Activated naive CD4-positive, alpha-beta T cell treated with anti-CD3 and anti-CD28 coated beads, Interleukin-2, amount 10 ng/mL, durations not matched to agents 7 days and 5 days (primary cell): ENCODE measurements around the gene SLC8A1.

ENCODE experiments used
- CTCF ChIA-PET: fragments of 350-600 bp; sonication (Branson Sonifier 250); formaldehyde crosslinking; loops from one replicate; lab custom pipeline; 2021; ENCODE audit warnings: antibody characterized with exemption; lab: Charles Lee
- DNase-seq: peaks from one replicate; pipeline ENCODE4 v3.0.0-alpha.2; 2020
- H3K27ac Mint-ChIP-seq: one replicate; pipeline ENCODE4 v1.8.0; 2021; ENCODE audit warnings: mild to moderate bottlenecking, moderate library complexity, mixed read lengths
- H3K27me3 Mint-ChIP-seq: one replicate; pipeline ENCODE4 v1.8.0; 2021; ENCODE audit warnings: mild to moderate bottlenecking, mixed read lengths
- H3K36me3 Mint-ChIP-seq: one replicate; pipeline ENCODE4 v1.8.0; 2021; ENCODE audit warnings: mixed read lengths
- H3K4me1 Mint-ChIP-seq: one replicate; pipeline ENCODE4 v1.8.0; 2021; ENCODE audit warnings: mixed read lengths
- H3K4me3 Mint-ChIP-seq: one replicate; pipeline ENCODE4 v1.8.0; 2021; ENCODE audit warnings: mild to moderate bottlenecking, moderate library complexity, mixed read lengths
- H3K9me3 Mint-ChIP-seq: one replicate; pipeline ENCODE4 v1.8.0; 2021; ENCODE audit warnings: mixed read lengths

The SLC8A1 gene

GRCh38 chr2:40400336-40400953, 51.4 kb downstream of the SLC8A1 start:
- CTCF ChIA-PET, result no interaction called here
- no peak overlapping the region for H3K4me3 Mint-ChIP-seq
- H3K27me3 Mint-ChIP-seq, result no peaks in the 10 kb centered on the region
- H3K36me3 Mint-ChIP-seq, result no peaks in the 10 kb centered on the region
- no peaks in the 10 kb centered on the region for H3K4me1 Mint-ChIP-seq
- no peak overlapping the region for H3K27ac Mint-ChIP-seq
- DNase-seq, result no peak
- H3K9me3 Mint-ChIP-seq, result no peaks in the 10 kb centered on the region

- no peak overlapping the region for H3K27ac Mint-ChIP-seq
- H3K9me3 Mint-ChIP-seq, result no peaks in the 10 kb centered on the region
- H3K36me3 Mint-ChIP-seq, result no peaks in the 10 kb centered on the region
- no peak overlapping the region for H3K4me3 Mint-ChIP-seq
- H3K27me3 Mint-ChIP-seq, result no peaks in the 10 kb centered on the region
- H3K4me1 Mint-ChIP-seq, result no peaks in the 10 kb centered on the region
- DNase-seq, result no peak
- CTCF ChIA-PET, result no interaction called here
Measured at GRCh38 chr2:40397765-40398164, 54.1 kb downstream of the SLC8A1 start.

GRCh38 chr2:40396124-40396523, 55.8 kb downstream of the SLC8A1 start:
- no peaks in the 10 kb centered on the region for H3K36me3 Mint-ChIP-seq
- no peaks in the 10 kb centered on the region for H3K9me3 Mint-ChIP-seq
- H3K27ac Mint-ChIP-seq, result no peak overlapping the region
- CTCF ChIA-PET, result no interaction called here
- H3K27me3 Mint-ChIP-seq, result no peaks in the 10 kb centered on the region
- DNase-seq, result no peak
- no peaks in the 10 kb centered on the region for H3K4me1 Mint-ChIP-seq
- H3K4me3 Mint-ChIP-seq, result no peak overlapping the region

GRCh38 chr2:40395169-40396073, 56.5 kb downstream of the SLC8A1 start:
- Mint-ChIP-seq H3K4me1 (no peaks in the 10 kb centered on the region), H3K27me3 (no peaks in the 10 kb centered on the region), H3K27ac (no peak overlapping the region), H3K4me3 (no peak overlapping the region), H3K36me3 (no peaks in the 10 kb centered on the region), H3K9me3 (no peaks in the 10 kb centered on the region)
- DNase-seq, result no peak
- CTCF ChIA-PET, result no interaction called here

GRCh38 chr2:40394597-40394996, 57.3 kb downstream of the SLC8A1 start:
- H3K4me1 Mint-ChIP-seq, result no peaks in the 10 kb centered on the region
- DNase-seq, result no peak

GRCh38 chr2:40394031-40394430, 57.9 kb downstream of the SLC8A1 start:
- no peaks in the 10 kb centered on the region for H3K9me3 Mint-ChIP-seq
- H3K4me3 Mint-ChIP-seq, result no peak overlapping the region
- CTCF ChIA-PET, result no interaction called here
- no peak for DNase-seq
- no peak overlapping the region for H3K27ac Mint-ChIP-seq
- H3K4me1 Mint-ChIP-seq, result no peaks in the 10 kb centered on the region
- H3K27me3 Mint-ChIP-seq, result no peaks in the 10 kb centered on the region
- no peaks in the 10 kb centered on the region for H3K36me3 Mint-ChIP-seq

More at GRCh38 chr2:40394597-40394996, 57.3 kb downstream of the SLC8A1 start:
- Mint-ChIP-seq H3K27me3 (no peaks in the 10 kb centered on the region), H3K9me3 (no peaks in the 10 kb centered on the region), H3K36me3 (no peaks in the 10 kb centered on the region), H3K4me3 (no peak overlapping the region), H3K27ac (no peak overlapping the region)
- CTCF ChIA-PET, result no interaction called here

- no peak for DNase-seq
- Mint-ChIP-seq H3K4me1 (no peaks in the 10 kb centered on the region), H3K27me3 (no peaks in the 10 kb centered on the region), H3K27ac (no peak overlapping the region), H3K9me3 (no peaks in the 10 kb centered on the region), H3K36me3 (no peaks in the 10 kb centered on the region), H3K4me3 (no peak overlapping the region)
- CTCF ChIA-PET, result interaction anchor here (1.3 kb wide), 1 partner anchor 165 kb away, joined by 3 read pairs; no protein-coding TSS in a partner anchor
Measured at GRCh38 chr2:40388161-40388560, 63.7 kb downstream of the SLC8A1 start.

GRCh38 chr2:40386177-40386576, 65.7 kb downstream of the SLC8A1 start:
- H3K9me3 Mint-ChIP-seq, result peaks cover 6% of the 10 kb centered on the region
- CTCF ChIA-PET, result no interaction called here
- H3K27ac Mint-ChIP-seq, result no peak overlapping the region
- no peaks in the 10 kb centered on the region for H3K4me1 Mint-ChIP-seq
- no peak for DNase-seq
- no peaks in the 10 kb centered on the region for H3K27me3 Mint-ChIP-seq
- H3K36me3 Mint-ChIP-seq, result no peaks in the 10 kb centered on the region
- H3K4me3 Mint-ChIP-seq, result no peak overlapping the region

- no peaks in the 10 kb centered on the region for H3K27me3 Mint-ChIP-seq
- H3K9me3 Mint-ChIP-seq, result peaks cover 7% of the 10 kb centered on the region
- CTCF ChIA-PET, result no interaction called here
- H3K36me3 Mint-ChIP-seq, result no peaks in the 10 kb centered on the region
- no peaks in the 10 kb centered on the region for H3K4me1 Mint-ChIP-seq
- DNase-seq, result no peak
- no peak overlapping the region for H3K4me3 Mint-ChIP-seq
- H3K27ac Mint-ChIP-seq, result no peak overlapping the region
Measured at GRCh38 chr2:40384714-40385113, 67.2 kb downstream of the SLC8A1 start.

GRCh38 chr2:40384233-40384632, 67.7 kb downstream of the SLC8A1 start:
- DNase-seq, result no peak
- Mint-ChIP-seq H3K36me3 (no peaks in the 10 kb centered on the region), H3K4me3 (no peak overlapping the region), H3K27me3 (no peaks in the 10 kb centered on the region), H3K4me1 (no peaks in the 10 kb centered on the region), H3K27ac (no peak overlapping the region), H3K9me3 (peaks cover 7% of the 10 kb centered on the region)
- CTCF ChIA-PET, result no interaction called here

GRCh38 chr2:40380721-40381120, 71.2 kb downstream of the SLC8A1 start:
- no peak for DNase-seq
- Mint-ChIP-seq H3K4me3 (no peak overlapping the region), H3K36me3 (no peaks in the 10 kb centered on the region), H3K9me3 (peaks cover 7% of the 10 kb centered on the region), H3K27me3 (no peaks in the 10 kb centered on the region), H3K4me1 (no peaks in the 10 kb centered on the region), H3K27ac (no peak overlapping the region)
- CTCF ChIA-PET, result no interaction called here

- no peak overlapping the region for H3K4me3 Mint-ChIP-seq
- no peaks in the 10 kb centered on the region for H3K4me1 Mint-ChIP-seq
- peaks cover 7% of the 10 kb centered on the region for H3K9me3 Mint-ChIP-seq
- CTCF ChIA-PET, result no interaction called here
- no peak for DNase-seq
- H3K36me3 Mint-ChIP-seq, result no peaks in the 10 kb centered on the region
- no peak overlapping the region for H3K27ac Mint-ChIP-seq
- H3K27me3 Mint-ChIP-seq, result no peaks in the 10 kb centered on the region
Measured at GRCh38 chr2:40380041-40380440, 71.8 kb downstream of the SLC8A1 start.

GRCh38 chr2:40374543-40375240, 77.2 kb downstream of the SLC8A1 start:
- H3K4me3 Mint-ChIP-seq, result no peak overlapping the region
- H3K27me3 Mint-ChIP-seq, result no peaks in the 10 kb centered on the region
- no peaks in the 10 kb centered on the region for H3K9me3 Mint-ChIP-seq
- H3K4me1 Mint-ChIP-seq, result no peaks in the 10 kb centered on the region
- H3K27ac Mint-ChIP-seq, result no peak overlapping the region
- DNase-seq, result no peak
- CTCF ChIA-PET, result no interaction called here
- H3K36me3 Mint-ChIP-seq, result no peaks in the 10 kb centered on the region

GRCh38 chr2:40373111-40373510, 78.8 kb downstream of the SLC8A1 start:
- Mint-ChIP-seq H3K4me1 (no peaks in the 10 kb centered on the region), H3K27ac (no peak overlapping the region), H3K36me3 (no peaks in the 10 kb centered on the region), H3K4me3 (no peak overlapping the region), H3K27me3 (no peaks in the 10 kb centered on the region), H3K9me3 (no peaks in the 10 kb centered on the region)
- CTCF ChIA-PET, result no interaction called here
- no peak for DNase-seq
